Endothelial cell of umbilical vein (primary cell): ENCODE results near the gene RAB8A.

Experiments used
- EZH2 ChIP-seq: IDR thresholded peaks from 2 replicates; pipeline ENCODE4 v1.6.1; 2012; ENCODE audit warnings: borderline replicate concordance, low read depth, mild to moderate bottlenecking, moderate library complexity, low read length, inconsistent platforms; ENCODE audit not compliant: severe bottlenecking
- POLR2A ChIP-seq: IDR thresholded peaks from 2 replicates; pipeline ENCODE4 v1.6.1; 2012; ENCODE audit warnings: low read depth, mild to moderate bottlenecking, control low read depth, low read length
- TF ChIP-seq, protein P1 (sequence below), 2 donors: IDR thresholded peaks; 1 replicate in 1 of 2; 2 replicates in 1 of 2; pipeline ENCODE4 v1.5.1; 2011; ENCODE audit warnings: low read length in 2 of 2, mild to moderate bottlenecking in 2 of 2, moderate library complexity in 2 of 2, control low read depth in 1 of 2, inconsistent platforms in 1 of 2, low read depth in 1 of 2; ENCODE audit not compliant: insufficient read depth in 1 of 2; ENCODE audit errors: extremely low read depth in 1 of 2

DNA sequence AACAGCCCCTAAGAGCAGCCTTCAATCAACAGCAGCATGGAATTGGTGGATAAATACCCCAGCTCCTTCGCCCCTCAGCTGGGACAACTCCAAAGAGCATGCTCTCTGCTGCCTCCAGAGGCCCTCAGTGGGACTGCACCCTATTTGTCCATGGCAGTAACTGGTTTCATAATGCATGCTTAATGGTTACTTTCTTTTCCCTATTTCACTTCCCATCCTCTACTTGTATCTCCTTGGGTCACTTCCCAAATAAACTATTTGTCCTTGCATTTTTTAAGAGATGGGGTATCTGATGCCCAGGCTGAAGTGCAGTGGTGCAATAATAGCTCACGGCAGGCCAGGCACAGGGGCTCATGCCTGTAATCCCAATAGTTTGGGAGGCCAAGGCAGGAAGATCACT, 48.9 kb upstream of the RAB8A start:
- TF ChIP-seq POLR2A (no peak), EZH2 (no peak)
- TF ChIP-seq, protein P1, sequence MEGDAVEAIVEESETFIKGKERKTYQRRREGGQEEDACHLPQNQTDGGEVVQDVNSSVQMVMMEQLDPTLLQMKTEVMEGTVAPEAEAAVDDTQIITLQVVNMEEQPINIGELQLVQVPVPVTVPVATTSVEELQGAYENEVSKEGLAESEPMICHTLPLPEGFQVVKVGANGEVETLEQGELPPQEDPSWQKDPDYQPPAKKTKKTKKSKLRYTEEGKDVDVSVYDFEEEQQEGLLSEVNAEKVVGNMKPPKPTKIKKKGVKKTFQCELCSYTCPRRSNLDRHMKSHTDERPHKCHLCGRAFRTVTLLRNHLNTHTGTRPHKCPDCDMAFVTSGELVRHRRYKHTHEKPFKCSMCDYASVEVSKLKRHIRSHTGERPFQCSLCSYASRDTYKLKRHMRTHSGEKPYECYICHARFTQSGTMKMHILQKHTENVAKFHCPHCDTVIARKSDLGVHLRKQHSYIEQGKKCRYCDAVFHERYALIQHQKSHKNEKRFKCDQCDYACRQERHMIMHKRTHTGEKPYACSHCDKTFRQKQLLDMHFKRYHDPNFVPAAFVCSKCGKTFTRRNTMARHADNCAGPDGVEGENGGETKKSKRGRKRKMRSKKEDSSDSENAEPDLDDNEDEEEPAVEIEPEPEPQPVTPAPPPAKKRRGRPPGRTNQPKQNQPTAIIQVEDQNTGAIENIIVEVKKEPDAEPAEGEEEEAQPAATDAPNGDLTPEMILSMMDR (IDR thresholded peaks at IDR 0.05; ENCODE audit: extremely low read depth in 1 of 2, insufficient read depth in 1 of 2, low read depth in 1 of 2, low read length in 2 of 2) = peak; percentile 85 to 87
